ENCODE measurements around the gene NRAP. TPM values are rescaled to one million over a fixed set of nuclear protein-coding genes. Genes with fewer than 3 reads are reported as not detected.

NRAP gene
- total RNA-seq, 2 donors from 2014 or later: 229 to 610 TPM

DNA sequence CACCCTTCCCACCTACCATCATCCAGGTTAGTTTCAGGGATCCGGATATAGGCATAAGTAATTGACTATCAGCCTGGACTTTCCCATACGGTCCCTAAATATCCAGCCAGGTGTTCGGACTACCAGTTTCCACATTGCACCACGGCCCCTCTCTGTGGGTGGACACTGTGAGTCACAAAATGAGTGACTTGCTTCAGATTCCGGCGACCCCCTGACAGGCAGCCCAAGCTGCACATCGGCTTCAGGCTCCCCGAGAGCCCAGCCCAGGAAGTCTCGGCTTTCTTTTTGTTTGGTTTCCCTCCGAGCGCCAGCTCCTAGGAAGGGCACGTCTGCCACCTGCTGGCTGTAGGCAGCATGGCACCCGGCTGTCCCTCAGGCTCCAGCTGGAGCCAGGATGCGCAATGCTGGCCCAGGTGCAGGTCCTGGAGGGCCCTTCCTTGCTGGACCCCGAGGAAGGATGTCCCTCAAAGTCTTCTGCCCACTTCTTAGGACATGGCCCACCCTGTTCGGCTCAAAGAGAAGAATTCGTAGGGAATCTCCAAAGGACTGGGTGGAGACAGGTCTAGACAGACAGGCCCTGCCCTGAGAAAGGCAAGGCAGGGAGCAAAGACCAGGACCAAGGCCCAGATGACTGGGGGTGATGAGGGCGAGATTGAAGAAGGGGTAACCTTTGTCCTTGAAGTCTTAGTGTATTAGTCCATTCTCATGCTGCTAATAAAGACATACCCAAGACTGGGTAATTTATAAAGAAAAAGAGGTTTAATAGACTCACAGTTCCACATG, 100.3 kb downstream of the NRAP start:
- no peaks in the 10 kb centered on the region for H3K36me3 ChIP-seq
- TF ChIP-seq, protein P1, sequence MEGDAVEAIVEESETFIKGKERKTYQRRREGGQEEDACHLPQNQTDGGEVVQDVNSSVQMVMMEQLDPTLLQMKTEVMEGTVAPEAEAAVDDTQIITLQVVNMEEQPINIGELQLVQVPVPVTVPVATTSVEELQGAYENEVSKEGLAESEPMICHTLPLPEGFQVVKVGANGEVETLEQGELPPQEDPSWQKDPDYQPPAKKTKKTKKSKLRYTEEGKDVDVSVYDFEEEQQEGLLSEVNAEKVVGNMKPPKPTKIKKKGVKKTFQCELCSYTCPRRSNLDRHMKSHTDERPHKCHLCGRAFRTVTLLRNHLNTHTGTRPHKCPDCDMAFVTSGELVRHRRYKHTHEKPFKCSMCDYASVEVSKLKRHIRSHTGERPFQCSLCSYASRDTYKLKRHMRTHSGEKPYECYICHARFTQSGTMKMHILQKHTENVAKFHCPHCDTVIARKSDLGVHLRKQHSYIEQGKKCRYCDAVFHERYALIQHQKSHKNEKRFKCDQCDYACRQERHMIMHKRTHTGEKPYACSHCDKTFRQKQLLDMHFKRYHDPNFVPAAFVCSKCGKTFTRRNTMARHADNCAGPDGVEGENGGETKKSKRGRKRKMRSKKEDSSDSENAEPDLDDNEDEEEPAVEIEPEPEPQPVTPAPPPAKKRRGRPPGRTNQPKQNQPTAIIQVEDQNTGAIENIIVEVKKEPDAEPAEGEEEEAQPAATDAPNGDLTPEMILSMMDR (IDR thresholded peaks at IDR 0.05): peak; percentile 99 to 100
- DNase-seq (ENCODE audit: low spot score): peak; percentile 81
- H3K27ac ChIP-seq: no peak overlapping the region
- no peaks in the 10 kb centered on the region for H3K27me3 ChIP-seq
- H3K4me1 ChIP-seq: peaks cover 0 to 7% of the 10 kb centered on the region in 2 donors
- H3K9me3 ChIP-seq: no peaks in the 10 kb centered on the region
- peak overlapping the region; percentile 11 to 37 for H3K4me3 ChIP-seq

DNA sequence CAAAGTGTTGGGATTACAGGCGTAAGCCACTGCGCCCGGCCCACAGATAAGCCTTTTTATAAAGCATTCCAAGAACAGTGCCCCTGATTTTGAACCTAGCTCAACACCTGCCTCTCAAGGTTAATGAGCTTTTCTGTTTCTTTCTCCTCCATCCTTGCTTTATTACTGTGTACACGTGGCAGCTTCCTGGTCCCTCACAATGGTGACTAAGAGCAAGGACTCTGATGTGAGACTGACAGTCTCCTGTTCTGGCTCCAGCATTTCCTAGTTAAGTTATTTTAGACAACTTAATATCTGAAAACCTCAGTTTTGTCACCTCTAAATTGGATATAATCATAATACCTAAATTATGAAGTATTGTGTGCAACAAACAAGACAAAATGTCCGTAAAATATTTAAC, 101.1 kb downstream of the NRAP start:
- Histone ChIP-seq H3K36me3 (no peaks in the 10 kb centered on the region), H3K4me3 (no peak overlapping the region), H3K27ac (no peak overlapping the region), H3K9me3 (no peaks in the 10 kb centered on the region), H3K4me1 (peaks cover 0 to 15% of the 10 kb centered on the region in 2 donors), H3K27me3 (no peaks in the 10 kb centered on the region)
- TF ChIP-seq, protein P1 (IDR thresholded peaks at IDR 0.05): no peak
- no peak for DNase-seq (ENCODE audit: low spot score)

DNA sequence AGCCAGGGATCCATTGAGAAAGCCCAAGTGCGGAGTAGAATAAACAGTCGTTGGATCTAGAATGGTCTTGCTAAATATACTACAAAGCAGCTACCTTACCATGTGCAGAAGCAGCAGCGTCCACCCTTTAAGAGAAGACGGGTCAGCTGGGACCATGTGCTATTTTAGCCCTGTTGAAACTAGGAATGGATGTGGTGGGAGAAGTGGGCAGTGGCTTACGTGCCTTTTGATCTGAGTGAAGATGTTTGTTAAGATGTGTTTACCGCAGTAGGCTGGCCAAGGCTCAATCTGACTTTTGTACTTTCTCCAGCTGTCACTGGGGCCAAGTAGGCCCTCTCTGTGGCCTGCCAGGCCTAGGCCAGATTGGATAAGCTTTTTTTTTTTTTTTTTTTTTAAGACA, 101.8 kb downstream of the NRAP start:
- Histone ChIP-seq H3K9me3 (no peaks in the 10 kb centered on the region), H3K4me3 (no peak overlapping the region), H3K36me3 (no peaks in the 10 kb centered on the region), H3K27ac (no peak overlapping the region), H3K27me3 (no peaks in the 10 kb centered on the region), H3K4me1 (peaks cover 0 to 20% of the 10 kb centered on the region in 2 donors)
- DNase-seq (ENCODE audit: low spot score): no peak
- TF ChIP-seq, protein P1 (IDR thresholded peaks at IDR 0.05): no peak

DNA sequence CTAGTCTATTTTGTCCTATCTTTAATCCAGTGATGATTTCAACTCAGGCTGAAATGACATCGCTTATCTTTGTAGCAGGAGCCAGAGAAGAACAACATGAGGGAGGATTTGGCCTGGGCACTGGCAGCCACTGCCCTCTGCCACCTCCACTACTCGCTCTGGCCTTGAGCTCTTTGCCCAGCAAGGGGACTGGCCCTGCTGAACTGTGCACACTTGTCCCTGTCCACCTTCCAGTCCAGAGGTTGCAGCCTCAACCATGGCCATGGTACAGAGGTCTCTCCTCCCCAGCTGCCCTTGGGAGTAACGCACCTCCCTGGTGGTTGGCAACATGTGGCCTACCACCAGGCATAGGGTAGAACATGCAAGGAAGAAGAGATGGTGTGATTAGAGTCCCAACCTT, 102.6 kb downstream of the NRAP start:
- H3K9me3 ChIP-seq: no peaks in the 10 kb centered on the region
- peaks cover 0 to 20% of the 10 kb centered on the region in 2 donors for H3K4me1 ChIP-seq
- no peak overlapping the region for H3K27ac ChIP-seq
- no peak overlapping the region for H3K4me3 ChIP-seq
- DNase-seq (ENCODE audit: low spot score): no peak
- H3K36me3 ChIP-seq: no peaks in the 10 kb centered on the region
- TF ChIP-seq, protein P1 (IDR thresholded peaks at IDR 0.05): no peak
- no peaks in the 10 kb centered on the region for H3K27me3 ChIP-seq

DNA sequence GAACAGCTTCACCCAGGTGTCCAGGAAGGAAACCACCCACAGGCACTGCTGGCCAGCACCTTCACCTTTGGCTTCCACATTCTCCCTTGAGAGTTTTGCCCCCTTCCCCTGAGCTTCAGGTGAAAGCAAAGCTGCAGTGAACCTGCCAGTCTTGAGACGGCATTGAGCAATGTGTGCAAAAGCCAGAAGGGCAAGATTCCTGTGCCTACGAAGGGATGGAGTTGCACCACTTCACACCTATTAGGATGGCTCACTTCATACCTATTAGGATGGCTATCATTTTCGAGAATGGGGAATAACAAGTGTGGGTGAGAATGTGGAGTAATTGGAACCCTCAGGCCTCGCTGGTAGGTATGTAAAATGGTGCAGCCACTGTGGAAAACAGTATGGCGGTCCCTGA, 103.8 kb downstream of the NRAP start:
- Histone ChIP-seq H3K27me3 (no peaks in the 10 kb centered on the region), H3K9me3 (no peaks in the 10 kb centered on the region), H3K4me3 (no peak overlapping the region), H3K4me1 (peaks cover 0 to 20% of the 10 kb centered on the region in 2 donors), H3K27ac (no peak overlapping the region), H3K36me3 (no peaks in the 10 kb centered on the region)
- TF ChIP-seq, protein P1 (IDR thresholded peaks at IDR 0.05): no peak
- DNase-seq (ENCODE audit: low spot score): no peak

All from right atrium auricular region (tissue), 2 donors.